HG03469 (cell line): ENCODE results near the gene FOXM1.

Experiments used
- ATAC-seq: cut with Tn5 transposase; IDR thresholded peaks from one replicate; pipeline ENCODE4 v1.9.1; 2021; ENCODE audit warnings: mild to moderate bottlenecking, moderate library complexity, moderate number of reproducible peaks; ENCODE audit not compliant: unreplicated experiment

Gene FOXM1

DNA sequence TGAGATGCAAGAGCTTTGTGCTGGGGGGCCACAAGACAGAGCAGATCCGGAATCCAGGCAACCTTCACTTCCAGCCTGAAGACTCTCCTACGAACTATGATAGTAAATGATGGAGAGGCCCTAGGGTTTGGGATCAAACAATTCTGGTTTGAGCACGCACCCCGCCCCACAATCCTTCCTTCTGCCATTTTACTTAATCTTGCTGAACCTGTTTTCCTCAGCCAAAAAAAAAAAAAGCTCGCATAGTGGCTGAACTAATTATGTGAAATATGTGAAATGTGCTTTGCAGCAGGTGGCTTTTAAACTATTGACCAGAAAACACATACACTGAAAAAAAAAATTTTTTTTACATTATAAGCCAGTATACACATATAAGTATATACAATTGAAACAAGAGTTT, 65.2 kb downstream of the FOXM1 start:
- no peak for ATAC-seq
